ENCODE results near the gene ZMIZ1.
A peak's percentile ranks its signal among the peaks of the same experiment; 100 is the strongest.

GRCh38 chr10:79063661-79064492 is 4.9 kb upstream of the ZMIZ1 start:
- TF ChIP-seq CTCF (IDR thresholded peaks at IDR 0.05) (no peak), POLR2A (IDR thresholded peaks at IDR 0.05) (peak in 1 of 3 donors; percentile 3)

All from body of pancreas (tissue), 4 donors.